Memory B cell (primary cell): ENCODE measurements around the gene NNMT.

Experiments used
- ATAC-seq: fragments of 150-1000 bp; cut with Tn5 transposase; 2 replicates; pipeline ENCODE4 v1.10.0; 2021; ENCODE audit warnings: low read depth, mild to moderate bottlenecking, moderate library complexity
- DNase-seq, 2 donors: peaks; one replicate each; pipeline ENCODE4 v3.0.0; 2022; ENCODE audit warnings: low spot score in 2 of 2
- H3K27ac Mint-ChIP-seq: one replicate; pipeline ENCODE4 v1.8.0; 2022; ENCODE audit warnings: mild to moderate bottlenecking, moderate library complexity, mixed read lengths
- H3K27me3 Mint-ChIP-seq: one replicate; pipeline ENCODE4 v1.8.0; 2022; ENCODE audit warnings: mixed read lengths
- H3K36me3 Mint-ChIP-seq: one replicate; pipeline ENCODE4 v1.8.0; 2022; ENCODE audit warnings: mild to moderate bottlenecking, mixed read lengths
- H3K4me1 Mint-ChIP-seq: one replicate; pipeline ENCODE4 v1.8.0; 2022; ENCODE audit warnings: mixed read lengths
- H3K4me3 Mint-ChIP-seq: one replicate; pipeline ENCODE4 v1.8.0; 2022; ENCODE audit warnings: mild to moderate bottlenecking, moderate library complexity, mixed read lengths
- H3K9me3 Mint-ChIP-seq: one replicate; pipeline ENCODE4 v1.8.0; 2022; ENCODE audit warnings: mixed read lengths

The NNMT gene

DNA sequence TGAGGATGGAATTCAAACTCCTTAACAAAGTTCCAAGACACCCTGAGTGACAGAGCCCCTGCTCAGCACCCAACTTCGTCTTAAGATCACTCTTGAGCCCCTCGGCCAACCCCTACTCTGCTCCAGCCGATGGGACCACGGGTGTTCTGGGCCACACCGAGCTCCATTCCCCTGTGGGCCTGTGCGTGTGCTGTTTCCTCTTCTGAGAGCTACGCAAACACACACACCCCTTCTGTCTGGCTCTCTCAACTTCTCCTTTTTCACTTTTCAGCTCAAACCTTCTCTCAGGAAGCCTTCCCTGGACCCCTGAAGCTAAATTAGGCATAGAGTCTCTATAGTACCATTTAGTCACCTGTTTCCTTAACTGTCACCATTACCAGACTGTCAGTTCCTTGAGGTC lies 37.5 kb upstream of the NNMT start:
- H3K4me3 Mint-ChIP-seq, result no peak overlapping the region
- no peaks in the 10 kb centered on the region for H3K27me3 Mint-ChIP-seq
- H3K9me3 Mint-ChIP-seq, result no peaks in the 10 kb centered on the region
- H3K27ac Mint-ChIP-seq, result peak overlapping the region; percentile 64
- no peaks in the 10 kb centered on the region for H3K36me3 Mint-ChIP-seq
- peaks cover 11% of the 10 kb centered on the region for H3K4me1 Mint-ChIP-seq
- ATAC-seq (peak; percentile 87), DNase-seq (peak; percentile 35 to 40)

DNA sequence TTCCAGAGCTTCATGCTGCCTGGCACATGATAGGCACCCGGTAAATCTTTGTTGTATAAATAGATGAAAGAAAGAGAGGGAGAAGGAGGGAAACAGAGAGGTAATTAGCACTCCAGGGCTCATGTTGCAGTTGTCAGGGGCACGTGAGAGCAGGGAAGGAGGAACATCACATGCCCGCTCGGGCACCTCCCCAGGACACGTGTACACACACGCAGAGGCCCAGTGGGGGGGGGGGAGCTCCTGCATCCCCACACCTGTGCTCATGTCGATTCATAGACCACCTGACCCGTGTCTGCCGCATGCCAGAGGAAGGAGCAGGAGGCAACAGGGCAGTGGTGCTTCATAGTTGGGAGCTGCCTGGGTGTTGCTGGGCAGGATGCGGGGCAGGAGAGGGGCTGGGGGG lies 37.1 kb upstream of the NNMT start:
- Mint-ChIP-seq H3K36me3 (no peaks in the 10 kb centered on the region), H3K27ac (peak overlapping the region; percentile 64), H3K27me3 (no peaks in the 10 kb centered on the region), H3K4me3 (no peak overlapping the region), H3K4me1 (peaks cover 11% of the 10 kb centered on the region), H3K9me3 (no peaks in the 10 kb centered on the region)
- DNase-seq (peak in 1 of 2 donors; percentile 26), ATAC-seq (peak; percentile 36)

DNA sequence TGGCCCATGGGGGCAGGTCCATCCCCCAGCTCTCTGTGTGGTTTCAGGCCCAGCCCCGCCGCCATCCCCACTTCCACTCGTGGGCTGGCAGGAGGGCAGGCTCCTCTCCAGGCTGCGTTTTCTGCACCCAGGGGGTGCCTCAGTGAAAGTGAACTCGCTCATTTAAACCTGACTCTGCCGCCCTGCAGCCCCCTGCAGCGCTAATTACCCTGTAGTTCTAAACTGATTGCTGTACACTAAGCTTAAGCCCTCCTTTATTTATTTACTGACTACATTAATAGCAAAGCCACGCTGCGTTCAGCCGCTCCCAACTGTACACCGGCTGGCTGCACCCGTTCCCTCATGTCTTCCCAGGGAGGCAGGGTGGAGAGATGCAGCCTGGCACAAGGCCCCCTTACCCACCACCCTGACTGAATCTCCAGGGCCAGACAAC lies 36.6 kb upstream of the NNMT start:
- no peaks in the 10 kb centered on the region for H3K36me3 Mint-ChIP-seq
- H3K27me3 Mint-ChIP-seq, result no peaks in the 10 kb centered on the region
- no peaks in the 10 kb centered on the region for H3K9me3 Mint-ChIP-seq
- H3K4me3 Mint-ChIP-seq, result no peak overlapping the region
- ATAC-seq (no peak), DNase-seq (no peak)
- no peak overlapping the region for H3K27ac Mint-ChIP-seq
- peaks cover 11% of the 10 kb centered on the region for H3K4me1 Mint-ChIP-seq

DNA sequence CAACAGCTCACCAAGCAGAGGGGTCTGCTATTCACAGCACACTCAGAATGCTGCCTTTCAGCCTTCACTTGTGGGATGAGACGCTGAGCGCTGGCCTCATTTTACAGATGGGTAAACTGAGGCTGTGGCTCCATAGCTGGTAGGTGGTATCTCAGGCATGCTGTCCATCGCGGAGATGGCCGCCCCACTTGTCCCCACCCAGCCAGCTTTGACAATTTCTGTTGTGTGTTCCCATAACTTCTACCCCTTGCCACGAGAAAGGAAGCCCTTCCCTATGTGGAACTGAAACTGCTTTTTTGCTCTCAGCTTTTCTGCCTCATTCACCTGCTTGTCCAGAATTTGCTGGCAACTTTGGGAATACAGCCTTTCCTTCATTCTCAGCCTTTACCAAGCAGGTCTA lies 36.1 kb upstream of the NNMT start:
- Mint-ChIP-seq H3K4me3 (no peak overlapping the region), H3K4me1 (peaks cover 11% of the 10 kb centered on the region), H3K9me3 (no peaks in the 10 kb centered on the region), H3K36me3 (no peaks in the 10 kb centered on the region), H3K27ac (no peak overlapping the region), H3K27me3 (no peaks in the 10 kb centered on the region)
- DNase-seq, result no peak
- ATAC-seq, result no peak

DNA sequence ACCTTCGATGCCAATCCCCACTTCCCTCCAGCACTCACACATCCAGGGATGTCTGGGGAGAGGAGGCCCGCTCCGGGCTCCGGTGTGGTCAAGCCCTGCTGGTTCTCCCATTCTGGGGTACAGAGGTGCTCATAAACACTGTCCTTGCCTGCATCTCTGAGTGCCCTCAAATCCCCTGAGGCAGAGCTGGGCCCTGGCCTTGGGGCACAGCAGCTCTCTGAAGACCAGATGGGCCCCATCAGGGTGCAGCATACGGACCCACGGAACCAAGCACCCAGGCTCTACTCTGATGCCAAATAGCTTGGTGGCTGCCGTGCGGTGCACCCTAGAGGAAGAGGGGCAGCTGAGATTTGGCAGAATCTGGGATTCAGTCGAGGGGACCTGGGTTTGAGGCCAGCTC lies 35.7 kb upstream of the NNMT start:
- DNase-seq, result peak; percentile 3 to 18
- no peak overlapping the region for H3K4me3 Mint-ChIP-seq
- H3K27ac Mint-ChIP-seq, result no peak overlapping the region
- no peaks in the 10 kb centered on the region for H3K36me3 Mint-ChIP-seq
- no peak for ATAC-seq
- no peaks in the 10 kb centered on the region for H3K27me3 Mint-ChIP-seq
- no peaks in the 10 kb centered on the region for H3K9me3 Mint-ChIP-seq
- H3K4me1 Mint-ChIP-seq, result peaks cover 11% of the 10 kb centered on the region

DNA sequence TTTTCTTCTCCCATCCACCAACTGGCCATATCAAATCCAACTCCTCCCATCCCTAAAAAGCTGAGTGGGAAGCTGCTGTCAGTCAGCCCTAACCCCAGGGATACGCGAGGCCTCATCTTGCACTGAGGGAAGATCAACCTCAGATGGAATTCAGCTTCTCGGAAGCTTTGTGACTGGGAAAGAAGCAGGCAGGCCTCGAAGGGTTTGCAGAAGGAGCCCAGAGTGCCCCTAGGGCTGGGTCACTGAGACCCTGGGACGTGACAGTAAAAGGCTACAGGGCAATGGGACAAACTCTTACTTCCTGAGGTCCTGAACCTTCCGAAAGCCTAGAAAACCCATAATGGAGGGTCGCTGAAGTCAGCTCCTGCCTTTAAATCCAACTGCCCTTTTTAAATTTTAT lies 34.4 kb upstream of the NNMT start:
- ATAC-seq (no peak), DNase-seq (no peak)
- H3K36me3 Mint-ChIP-seq, result no peaks in the 10 kb centered on the region
- H3K4me1 Mint-ChIP-seq, result peaks cover 11% of the 10 kb centered on the region
- no peak overlapping the region for H3K27ac Mint-ChIP-seq
- H3K4me3 Mint-ChIP-seq, result no peak overlapping the region
- H3K27me3 Mint-ChIP-seq, result no peaks in the 10 kb centered on the region
- no peaks in the 10 kb centered on the region for H3K9me3 Mint-ChIP-seq

DNA sequence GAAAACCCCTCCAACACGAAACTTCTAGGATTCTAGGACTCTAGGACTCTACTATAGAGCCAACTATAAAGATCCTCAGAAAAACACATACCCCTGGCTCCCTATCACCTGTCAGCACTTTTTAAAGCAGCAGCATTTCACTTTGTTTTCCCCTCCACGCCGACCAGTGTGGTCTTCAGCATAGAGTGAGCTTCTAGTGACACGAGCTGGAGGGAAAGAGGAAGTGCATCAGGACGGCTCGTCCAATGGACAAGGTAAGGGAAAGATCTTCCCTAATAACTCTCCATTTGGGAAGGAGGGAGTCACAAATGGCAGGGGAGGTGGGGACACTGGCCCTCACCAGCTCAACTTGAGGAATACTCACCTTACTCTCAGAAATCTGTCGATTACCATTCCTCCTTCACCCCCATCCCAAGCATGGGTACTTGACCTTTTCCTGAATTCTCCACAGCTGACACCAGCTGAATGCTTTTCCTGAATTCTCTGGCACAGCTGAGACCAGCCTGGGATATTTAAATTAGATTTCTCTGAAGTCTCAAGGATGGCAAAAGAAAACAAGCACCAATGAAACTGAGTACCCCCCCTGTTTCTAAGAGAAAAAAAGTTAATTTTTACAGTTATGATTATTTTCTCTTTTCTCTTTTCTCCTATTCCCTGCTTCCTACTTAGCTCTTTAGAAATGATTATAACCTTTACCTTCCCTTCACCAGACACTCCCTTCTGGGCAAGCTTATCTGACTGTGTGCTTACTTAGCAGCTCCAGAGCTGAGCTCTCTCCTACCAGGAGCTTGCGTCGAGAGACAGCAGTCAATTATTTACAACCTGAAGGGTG lies 33.3 kb upstream of the NNMT start:
- no peak overlapping the region for H3K27ac Mint-ChIP-seq
- no peaks in the 10 kb centered on the region for H3K27me3 Mint-ChIP-seq
- H3K9me3 Mint-ChIP-seq, result no peaks in the 10 kb centered on the region
- ATAC-seq, result peak; percentile 28
- H3K36me3 Mint-ChIP-seq, result no peaks in the 10 kb centered on the region
- no peak overlapping the region for H3K4me3 Mint-ChIP-seq
- DNase-seq, result peak; percentile 18 to 27
- peaks cover 11% of the 10 kb centered on the region for H3K4me1 Mint-ChIP-seq

DNA sequence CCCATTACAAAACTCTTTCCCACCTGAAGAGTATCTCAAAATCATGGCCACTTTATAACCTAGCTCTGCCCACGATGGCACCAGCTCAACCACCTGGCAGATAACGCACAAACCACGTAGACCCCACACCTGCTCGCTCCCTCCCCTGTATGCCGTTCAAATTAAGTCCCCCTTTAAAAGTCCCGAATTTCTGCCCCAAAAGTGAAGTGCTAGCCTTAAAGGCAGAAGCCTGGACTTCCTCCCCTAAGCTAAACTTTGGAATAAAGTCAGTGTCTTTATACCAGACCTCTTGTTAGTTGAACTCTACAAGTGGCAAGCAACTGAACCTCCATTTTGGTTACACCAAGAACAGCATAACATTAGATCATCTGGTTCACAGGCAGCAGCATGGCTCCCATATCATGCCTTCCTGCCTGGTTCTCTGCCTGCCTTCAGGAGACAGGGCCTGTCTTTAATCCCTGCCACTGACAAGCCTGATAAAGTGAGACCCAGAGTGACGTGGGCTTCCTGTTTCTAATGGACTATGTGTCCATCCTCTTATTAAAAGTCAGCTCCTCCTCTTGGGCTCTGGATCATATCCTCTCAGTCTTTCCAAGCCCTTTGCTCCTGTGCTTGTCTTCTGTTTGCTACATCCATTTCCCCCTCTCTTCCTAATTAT lies 32.6 kb upstream of the NNMT start:
- ATAC-seq, result no peak
- H3K27ac Mint-ChIP-seq, result no peak overlapping the region
- H3K36me3 Mint-ChIP-seq, result no peaks in the 10 kb centered on the region
- no peak for DNase-seq
- no peaks in the 10 kb centered on the region for H3K27me3 Mint-ChIP-seq
- no peaks in the 10 kb centered on the region for H3K9me3 Mint-ChIP-seq
- H3K4me1 Mint-ChIP-seq, result peaks cover 9% of the 10 kb centered on the region
- H3K4me3 Mint-ChIP-seq, result no peak overlapping the region

DNA sequence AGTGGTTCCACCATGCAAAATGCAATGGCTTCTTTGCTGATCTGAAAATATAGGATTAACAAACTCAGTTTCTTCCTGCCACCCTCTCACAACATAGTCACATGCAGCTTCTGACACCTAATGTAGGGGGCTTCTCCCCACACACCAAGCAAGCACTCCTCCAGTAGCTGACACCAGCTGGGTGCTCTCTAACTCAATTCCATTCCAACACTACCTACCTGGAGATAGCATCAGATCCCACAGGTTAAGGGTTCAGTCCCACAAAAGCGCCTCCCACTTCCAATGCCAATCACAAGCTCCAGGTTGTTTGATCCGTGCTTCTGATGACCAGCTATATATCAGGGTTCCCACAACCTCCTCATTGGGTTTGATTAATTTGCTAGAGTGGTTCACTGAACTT lies 31.8 kb upstream of the NNMT start:
- no peaks in the 10 kb centered on the region for H3K36me3 Mint-ChIP-seq
- DNase-seq (no peak), ATAC-seq (no peak)
- peaks cover 4% of the 10 kb centered on the region for H3K4me1 Mint-ChIP-seq
- H3K27me3 Mint-ChIP-seq, result peaks cover 3% of the 10 kb centered on the region
- no peak overlapping the region for H3K27ac Mint-ChIP-seq
- no peaks in the 10 kb centered on the region for H3K9me3 Mint-ChIP-seq
- H3K4me3 Mint-ChIP-seq, result no peak overlapping the region

DNA sequence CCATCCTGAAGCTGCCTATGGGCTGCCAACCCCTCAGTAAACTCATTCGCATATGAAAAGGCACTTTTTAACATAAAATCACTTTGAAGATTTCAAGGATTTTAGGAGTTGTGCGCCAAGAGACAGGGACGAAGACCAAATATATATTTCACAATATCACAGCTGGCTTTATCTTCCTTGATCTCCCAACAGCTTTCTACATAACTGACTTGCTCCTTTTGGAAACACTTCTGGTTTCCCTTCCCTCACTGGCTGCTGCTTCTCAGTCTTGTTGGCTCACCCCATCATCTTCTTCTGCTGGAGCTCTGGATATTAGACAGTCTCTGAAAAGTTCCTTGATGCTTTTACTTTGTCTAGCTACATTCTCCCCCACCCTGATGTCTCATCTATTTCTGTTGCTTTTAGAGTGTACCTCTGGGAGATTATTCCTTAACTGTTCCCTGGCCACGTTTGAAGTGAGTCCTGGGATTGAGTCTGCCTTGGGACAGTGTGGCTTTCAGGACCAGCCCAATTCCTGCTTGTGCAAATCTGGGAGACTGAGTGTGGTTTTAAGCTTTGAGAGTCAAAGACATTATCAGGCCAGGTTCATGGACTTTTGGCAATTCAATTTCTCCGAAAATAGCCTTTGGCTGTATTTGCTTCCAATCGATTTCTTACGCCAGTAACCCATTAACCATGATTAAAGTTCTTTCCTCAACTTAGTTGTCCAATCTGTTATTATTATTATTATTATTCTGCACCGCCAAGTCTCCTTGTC lies 30.9 kb upstream of the NNMT start:
- Mint-ChIP-seq H3K9me3 (no peaks in the 10 kb centered on the region), H3K36me3 (no peaks in the 10 kb centered on the region), H3K4me1 (peaks cover 2% of the 10 kb centered on the region), H3K27ac (no peak overlapping the region), H3K4me3 (no peak overlapping the region), H3K27me3 (peaks cover 4% of the 10 kb centered on the region)
- ATAC-seq (no peak), DNase-seq (no peak)

DNA sequence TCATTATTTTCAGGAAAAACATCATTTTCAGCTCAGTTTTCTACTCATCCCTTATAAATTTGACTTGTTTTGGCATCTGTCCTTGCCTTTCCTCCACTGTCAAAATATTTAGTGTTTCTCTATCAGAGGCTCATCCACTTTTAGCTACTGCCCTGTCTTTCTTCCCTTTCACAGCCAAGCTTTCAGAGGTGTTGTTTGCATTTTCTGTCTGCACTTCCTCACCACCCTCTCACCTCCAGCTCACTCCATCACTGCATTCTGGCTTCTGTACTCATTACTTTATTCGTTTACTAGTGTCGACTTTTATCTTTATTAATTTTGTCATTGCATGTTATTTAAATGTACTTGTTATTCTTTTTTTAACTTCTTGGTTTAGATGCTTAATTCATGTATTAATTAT lies 26.7 kb upstream of the NNMT start:
- no peaks in the 10 kb centered on the region for H3K36me3 Mint-ChIP-seq
- no peaks in the 10 kb centered on the region for H3K9me3 Mint-ChIP-seq
- H3K27ac Mint-ChIP-seq, result no peak overlapping the region
- ATAC-seq (no peak), DNase-seq (no peak)
- H3K4me1 Mint-ChIP-seq, result no peaks in the 10 kb centered on the region
- H3K4me3 Mint-ChIP-seq, result no peak overlapping the region
- peaks cover 9% of the 10 kb centered on the region for H3K27me3 Mint-ChIP-seq

DNA sequence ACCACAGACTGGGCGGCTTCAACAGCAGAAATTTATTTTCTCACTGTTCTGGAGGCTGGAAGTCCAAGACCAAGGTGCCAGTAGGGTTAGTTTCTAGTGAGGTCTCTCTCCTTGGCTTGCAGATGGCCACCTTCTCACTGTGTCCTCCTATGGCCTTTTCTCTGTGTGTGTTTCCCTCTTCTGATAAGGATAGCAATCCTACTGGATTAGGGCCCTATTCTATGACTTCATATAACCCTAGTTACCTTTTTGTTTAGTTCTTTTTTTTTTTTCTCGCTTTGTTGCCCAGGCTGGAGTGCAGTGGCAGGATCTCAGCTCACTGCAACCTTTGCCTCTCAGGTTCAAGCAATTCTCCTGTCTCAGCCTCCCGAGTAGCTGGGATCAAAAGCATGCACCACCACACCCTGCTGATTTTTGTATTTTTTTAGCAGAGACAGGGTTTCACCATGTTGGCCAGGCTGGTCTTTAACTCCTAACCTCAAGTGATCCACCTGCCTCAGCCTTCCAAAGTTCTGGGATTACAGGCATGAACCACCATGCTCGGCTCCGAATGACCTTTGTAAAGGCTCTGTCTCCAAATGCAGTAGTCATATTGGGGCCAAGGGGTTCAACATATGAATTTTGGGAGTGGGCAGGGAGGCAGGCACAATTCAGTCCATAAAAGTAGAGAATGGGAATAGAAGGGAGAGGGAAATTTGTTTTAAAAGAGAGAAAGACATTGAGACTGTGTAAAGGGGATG lies 25.5 kb upstream of the NNMT start:
- H3K9me3 Mint-ChIP-seq, result no peaks in the 10 kb centered on the region
- DNase-seq, result no peak
- no peak overlapping the region for H3K27ac Mint-ChIP-seq
- H3K4me3 Mint-ChIP-seq, result no peak overlapping the region
- no peak for ATAC-seq
- H3K27me3 Mint-ChIP-seq, result peaks cover 12% of the 10 kb centered on the region
- H3K36me3 Mint-ChIP-seq, result no peaks in the 10 kb centered on the region
- no peaks in the 10 kb centered on the region for H3K4me1 Mint-ChIP-seq

DNA sequence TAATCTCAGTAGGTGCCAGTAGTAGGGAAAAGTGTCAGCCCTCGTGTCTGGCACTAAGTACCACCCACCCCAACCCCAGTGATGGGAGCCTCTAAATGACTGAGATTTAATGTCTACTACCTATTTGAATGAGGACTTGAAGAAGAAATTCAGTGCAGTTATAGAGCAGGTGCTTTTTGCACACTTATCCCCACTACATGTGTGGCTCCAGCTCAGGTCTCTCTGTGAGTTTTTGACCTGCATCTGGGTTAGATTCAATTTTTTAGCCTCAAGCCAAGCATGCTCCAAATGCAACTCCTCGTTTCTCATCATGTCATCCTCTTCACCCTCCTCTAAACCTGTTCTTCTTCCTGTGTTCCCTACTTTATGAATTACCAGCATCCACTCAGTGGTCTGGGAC lies 24.9 kb upstream of the NNMT start:
- Mint-ChIP-seq H3K27ac (no peak overlapping the region), H3K36me3 (no peaks in the 10 kb centered on the region), H3K4me1 (no peaks in the 10 kb centered on the region), H3K4me3 (no peak overlapping the region), H3K27me3 (peaks cover 12% of the 10 kb centered on the region), H3K9me3 (no peaks in the 10 kb centered on the region)
- no peak for ATAC-seq
- no peak for DNase-seq

DNA sequence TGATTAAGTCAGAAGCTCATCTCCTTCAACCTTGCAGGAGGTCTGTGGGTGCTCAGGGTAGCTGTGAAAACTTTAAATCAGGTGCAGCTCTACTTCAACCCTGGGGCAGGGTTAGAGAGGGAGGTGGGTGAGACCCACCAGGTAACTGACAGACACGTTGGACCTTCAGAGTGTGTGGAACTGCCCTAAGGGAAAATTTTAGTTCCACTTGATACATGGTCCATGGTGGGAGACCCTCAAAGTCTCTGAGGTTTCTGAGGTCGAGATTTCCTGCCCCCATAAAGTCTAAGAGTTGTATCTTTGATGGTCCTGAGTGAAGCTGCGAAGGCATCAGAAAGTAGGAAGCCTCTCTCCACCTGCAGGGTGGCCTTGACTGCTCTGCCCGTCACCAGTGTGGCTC lies 23.9 kb upstream of the NNMT start:
- no peaks in the 10 kb centered on the region for H3K36me3 Mint-ChIP-seq
- no peak overlapping the region for H3K27ac Mint-ChIP-seq
- no peaks in the 10 kb centered on the region for H3K9me3 Mint-ChIP-seq
- no peaks in the 10 kb centered on the region for H3K4me1 Mint-ChIP-seq
- DNase-seq, result no peak
- H3K27me3 Mint-ChIP-seq, result peaks cover 13% of the 10 kb centered on the region
- no peak for ATAC-seq
- H3K4me3 Mint-ChIP-seq, result no peak overlapping the region
